NCI-H774 (cell line): ENCODE measurements around the gene AMIGO1.

Source experiments
- DNase-seq: peaks from one replicate; lab custom pipeline; 2025; lab: John Stamatoyannopoulos, UW

Gene AMIGO1

GRCh38 chr1:109502364-109502851 is 7.1 kb downstream of the AMIGO1 start:
- no peak for DNase-seq

- no peak for DNase-seq
Observed at GRCh38 chr1:109501644-109502363, 7.7 kb downstream of the AMIGO1 start.

- no peak for DNase-seq
Observed at GRCh38 chr1:109500941-109501381, 8.6 kb downstream of the AMIGO1 start.

- DNase-seq = no peak
Observed at GRCh38 chr1:109499661-109500536, 9.6 kb downstream of the AMIGO1 start.

- DNase-seq = no peak
Observed at GRCh38 chr1:109499081-109499480, 10.4 kb downstream of the AMIGO1 start.

- DNase-seq = no peak
Observed at GRCh38 chr1:109498161-109498801, 11.2 kb downstream of the AMIGO1 start.

GRCh38 chr1:109497449-109498160 is 11.9 kb downstream of the AMIGO1 start:
- no peak for DNase-seq

GRCh38 chr1:109495738-109496137 is 13.8 kb downstream of the AMIGO1 start:
- no peak for DNase-seq

GRCh38 chr1:109493805-109494539 is 15.6 kb downstream of the AMIGO1 start, which contains the start of gene CYB561D1:
TSS of gene CYB561D1 (plus strand) at chr1:109494094. CDS start at chr1:109494140, 46 bp downstream.
- DNase-seq = peak; percentile 81

GRCh38 chr1:109493227-109493626 is 16.3 kb downstream of the AMIGO1 start:
- DNase-seq = no peak

- DNase-seq = no peak
Observed at GRCh38 chr1:109492779-109493178, 16.7 kb downstream of the AMIGO1 start.

- no peak for DNase-seq
Observed at GRCh38 chr1:109491372-109491771, 18.2 kb downstream of the AMIGO1 start.

- no peak for DNase-seq
Observed at GRCh38 chr1:109490934-109491302, 18.6 kb downstream of the AMIGO1 start.

GRCh38 chr1:109490029-109490933 is 19.2 kb downstream of the AMIGO1 start:
- no peak for DNase-seq

GRCh38 chr1:109488696-109489095 is 20.8 kb downstream of the AMIGO1 start:
- DNase-seq = no peak

- no peak for DNase-seq
Observed at GRCh38 chr1:109488201-109488600, 21.3 kb downstream of the AMIGO1 start.

- no peak for DNase-seq
Observed at GRCh38 chr1:109487261-109487660, 22.3 kb downstream of the AMIGO1 start.

- no peak for DNase-seq
Observed at GRCh38 chr1:109485001-109485400, 24.5 kb downstream of the AMIGO1 start.

- no peak for DNase-seq
Observed at GRCh38 chr1:109484519-109484975, 25.0 kb downstream of the AMIGO1 start.
